ENCODE results near the gene ZNF462. TPM values are rescaled to one million over a fixed set of nuclear protein-coding genes. Genes with fewer than 3 reads are reported as not detected.

The ZNF462 gene
- total and polyA plus RNA-seq, 2 of the 4 experiments (the other 2 are of a cell fraction): 6.1 to 18.8 TPM

GRCh38 chr9:106892632-106893031 lies 29.7 kb downstream of the ZNF462 start:
- Histone ChIP-seq H3K14ac (replicated peaks; ENCODE audit: low read depth, low read length) (peak overlapping the region; percentile 75; the same call in 1 of the 2 replicates), H4K8ac (ENCODE audit: low read depth in 2 of 2, low read length in 2 of 2) (peak overlapping the region; percentile 17 to 79; a peak in 3 of 4 replicates), H4K91ac (ENCODE audit: insufficient read depth, low read depth, low read length) (peak overlapping the region; percentile 84), H3K9ac (ENCODE audit: low read depth, low read length) (no peak overlapping the region), H2BK15ac (ENCODE audit: low read depth, low read length) (no peak overlapping the region; the same call in 2 of the 3 replicates), H3K4me1 (ENCODE audit: control insufficient read depth, insufficient read depth, low read length) (peaks cover 6% of the 10 kb centered on the region), H3K56ac (ENCODE audit: extremely low read depth, insufficient read depth, low read length) (no peak overlapping the region), H4K20me1 (ENCODE audit: insufficient read depth, low read length) (peaks cover 5% of the 10 kb centered on the region; the same call in 1 of the 2 replicates), H3K9me1 (ENCODE audit: insufficient read depth, low read length) (peaks cover 9% of the 10 kb centered on the region), H2BK20ac (ENCODE audit: low read depth, low read length) (peak overlapping the region; percentile 90), H3K36me3 (ENCODE audit: control insufficient read depth, insufficient read depth, low read length) (no peaks in the 10 kb centered on the region), H3K9me3 (ENCODE audit: control insufficient read depth, insufficient read depth, low read length) (no peaks in the 10 kb centered on the region), H2AK9ac (replicated peaks; ENCODE audit: low read depth, low read length, poor library complexity) (peak overlapping the region; percentile 30), H3K27me3 (ENCODE audit: control insufficient read depth, insufficient read depth, low read length) (no peaks in the 10 kb centered on the region), H3K79me1 (ENCODE audit: low read depth in 1 of 2, low read length in 2 of 2) (peaks cover 25 to 61% of the 10 kb centered on the region in 2 experiments), H3K4ac (ENCODE audit: low read depth, low read length) (peak overlapping the region; percentile 94; the same call in 1 of the 2 replicates), H3K18ac (ENCODE audit: low read depth, low read length) (no peak overlapping the region), H3K4me3 (ENCODE audit: insufficient read depth, low read depth, low read length) (no peak overlapping the region), H2BK5ac (ENCODE audit: low read depth, low read length, poor library complexity, severe bottlenecking) (peak overlapping the region; percentile 91), H2BK120ac (ENCODE audit: low read depth, low read length) (peak overlapping the region; percentile 90; the same call in 1 of the 2 replicates), H4K5ac (ENCODE audit: low read depth, low read length) (no peak overlapping the region), H2AFZ (replicated peaks; ENCODE audit: low read length, poor library complexity) (peak overlapping the region; percentile 64), H3K23ac (ENCODE audit: low read depth, low read length) (peak overlapping the region; percentile 60; the same call in 1 of the 2 replicates), H2AK5ac (ENCODE audit: low read depth, low read length) (no peak overlapping the region), H3K27ac (ENCODE audit: insufficient read depth, low read length) (no peak overlapping the region), H3K4me2 (ENCODE audit: low read depth, low read length) (peak overlapping the region; percentile 24; the same call in 1 of the 2 replicates)
- in situ Hi-C loops (cut with MboI; ENCODE audit: low sequenced_read_pairs) (loop anchor here (25.0 kb wide), 2 partner anchors 395 to 845 kb away; partner anchors contain the start of gene RAD23B), intact Hi-C loops (cut with micrococcal nuclease) (loop anchor here (2.0 kb wide), 1 partner anchor 28 kb away; no protein-coding TSS in a partner anchor), dilution Hi-C loops (cut with HindIII; ENCODE audit: low sequenced_read_pairs, unreplicated experiment) (no loop called here)
- TF ChIP-seq RAD21 (IDR thresholded peaks at IDR 0.05; ENCODE audit: low read length): no peak; the same call in 1 of the 2 replicates
- peak; percentile 6; the same call in 1 of the 2 replicates for TF ChIP-seq MAFK (IDR thresholded peaks at IDR 0.05; ENCODE audit: low read depth, low read length)
- TF ChIP-seq SMC3 (IDR thresholded peaks at IDR 0.05; ENCODE audit: low read depth, low read length): no peak
- no peak for TF ChIP-seq CTCF (conservative IDR thresholded peaks at IDR 0.05; ENCODE audit: low read depth, low read length)
- TF ChIP-seq CEBPB (IDR thresholded peaks at IDR 0.05; ENCODE audit: low read depth, low read length): peak; percentile 83
- peak; percentile 93 for TF ChIP-seq FOS (IDR thresholded peaks at IDR 0.05; ENCODE audit: low read depth, low read length)
- TF ChIP-seq RFX5 (IDR thresholded peaks at IDR 0.05; ENCODE audit: low read depth, low read length): no peak
- no peak for TF ChIP-seq CHD1 (IDR thresholded peaks at IDR 0.05; ENCODE audit: low read depth, low read length)
- TF ChIP-seq NFE2L2 (IDR thresholded peaks at IDR 0.05; ENCODE audit: low read depth, low read length): no peak
- TF ChIP-seq ELK1 (IDR thresholded peaks at IDR 0.05; ENCODE audit: borderline replicate concordance, low read depth, low read length): no peak
- no peak for TF ChIP-seq POLR2A (IDR thresholded peaks at IDR 0.05; ENCODE audit: low read depth, low read length)
- TF ChIP-seq MAZ (IDR thresholded peaks at IDR 0.05; ENCODE audit: borderline replicate concordance, low read depth, low read length): peak; percentile 27; the same call in 1 of the 2 replicates
- TF ChIP-seq USF2 (IDR thresholded peaks at IDR 0.05; ENCODE audit: low read depth, low read length): no peak
- TF ChIP-seq BHLHE40 (IDR thresholded peaks at IDR 0.05; ENCODE audit: low read depth, low read length): peak; percentile 51; the same call in 1 of the 2 replicates
- no peak for TF ChIP-seq MXI1 (IDR thresholded peaks at IDR 0.05; ENCODE audit: borderline replicate concordance, low read depth, low read length)
- TF ChIP-seq RCOR1 (IDR thresholded peaks at IDR 0.05; ENCODE audit: insufficient replicate concordance, low read length): peak; percentile 84
- peak; percentile 96 for ATAC-seq (ENCODE audit: low read depth)
- ChIA-PET CTCF (no interaction called here), POLR2A (ENCODE audit: unreplicated experiment) (no interaction called here)
- WGBS, 2 experiments (ENCODE audit: extremely low coverage in 2 of 2, insufficient read length in 1 of 2): no CpG with 5 or more reads among the region's 4 CpGs
- DNase-seq: peak; percentile 98
- no TSS peak for BruUV-seq (replicated peaks)
